GM23338 (cell line): Measurements from ENCODE around the gene MAPK7. TPM values are rescaled to one million over a fixed set of nuclear protein-coding genes. Genes with fewer than 3 reads are reported as not detected.

Source experiments
- ATAC-seq: fragments of 200-7000 bp; cut with Tn5 transposase; 3 replicates; pipeline ENCODE4 v1.9.1; 2020
- DNase-seq: peaks from one replicate; pipeline ENCODE4 v3.0.0-alpha.2; 2015; ENCODE audit warnings: low spot score
- H2AFZ ChIP-seq: fragments of 200-600 bp; sonication (generic); 2 replicates; pipeline ENCODE4 v1.8.0; 2016; ENCODE audit warnings: antibody characterized with exemption, mild to moderate bottlenecking, moderate library complexity
- H3F3A ChIP-seq: fragments of 200-600 bp; sonication (generic); replicated peaks from 2 replicates; pipeline ENCODE4 v1.8.0; 2017; ENCODE audit warnings: antibody characterized with exemption, mixed run types, low read depth
- H3K27ac ChIP-seq: fragments of 200-600 bp; sonication (generic); 2 replicates; pipeline ENCODE4 v1.6.1; 2016; ENCODE audit warnings: low read depth
- H3K27me3 ChIP-seq: fragments of 200-600 bp; sonication (generic); 2 replicates; pipeline ENCODE4 v1.8.0; 2016; ENCODE audit warnings: mild to moderate bottlenecking, mixed run types, moderate library complexity; ENCODE audit not compliant: insufficient read depth
- H3K36me3 ChIP-seq: fragments of 200-600 bp; sonication (generic); 2 replicates; pipeline ENCODE4 v1.8.0; 2016; ENCODE audit warnings: mild to moderate bottlenecking; ENCODE audit not compliant: insufficient read depth
- H3K4me1 ChIP-seq: fragments of 200-600 bp; sonication (generic); 2 replicates; pipeline ENCODE4 v1.8.0; 2016; ENCODE audit warnings: mild to moderate bottlenecking, moderate library complexity; ENCODE audit not compliant: insufficient read depth
- H3K4me2 ChIP-seq: fragments of 200-600 bp; sonication (generic); 2 replicates; pipeline ENCODE4 v1.7.1; 2017; ENCODE audit warnings: mixed run types
- H3K4me3 ChIP-seq: fragments of 200-600 bp; sonication (generic); 2 replicates; pipeline ENCODE4 v1.6.1; 2016; ENCODE audit warnings: mixed run types
- H3K79me2 ChIP-seq: fragments of 200-600 bp; sonication (generic); replicated peaks from 2 replicates; pipeline ENCODE4 v1.8.0; 2017; ENCODE audit warnings: mild to moderate bottlenecking; ENCODE audit not compliant: insufficient read depth
- H3K9me2 ChIP-seq: fragments of 200-600 bp; sonication (generic); 2 replicates; pipeline ENCODE4 v1.8.0; 2017; ENCODE audit not compliant: insufficient read depth
- H4K20me1 ChIP-seq: fragments of 200-600 bp; sonication (generic); replicated peaks from 2 replicates; pipeline ENCODE4 v1.8.0; 2017; ENCODE audit warnings: mild to moderate bottlenecking; ENCODE audit not compliant: insufficient read depth
- H3K27ac Mint-ChIP-seq: 2 replicates; pipeline ENCODE4 v1.8.0; 2020; ENCODE audit warnings: inconsistent platforms, mild to moderate bottlenecking, moderate library complexity, mixed read lengths
- H3K27me3 Mint-ChIP-seq: 3 replicates; pipeline ENCODE4 v1.8.0; 2022; ENCODE audit warnings: low read depth, mild to moderate bottlenecking, moderate library complexity, mixed read lengths, inconsistent platforms; ENCODE audit not compliant: insufficient read depth, poor library complexity
- H3K36me3 Mint-ChIP-seq: 3 replicates; pipeline ENCODE4 v1.8.0; 2021; ENCODE audit warnings: low read depth, mild to moderate bottlenecking, inconsistent platforms, moderate library complexity, mixed read lengths
- H3K4me1 Mint-ChIP-seq: 3 replicates; pipeline ENCODE4 v1.8.0; 2020; ENCODE audit warnings: mild to moderate bottlenecking, inconsistent platforms, mixed read lengths
- H3K4me3 Mint-ChIP-seq: 3 replicates; pipeline ENCODE4 v1.8.0; 2021; ENCODE audit warnings: moderate library complexity, mild to moderate bottlenecking, inconsistent platforms, mixed read lengths
- H3K9me3 Mint-ChIP-seq: 3 replicates; pipeline ENCODE4 v1.8.0; 2020; ENCODE audit warnings: moderate library complexity, mild to moderate bottlenecking, inconsistent platforms, mixed read lengths
- ETS1 ChIP-seq: IDR thresholded peaks from 2 replicates; pipeline ENCODE4 v1.6.1; 2016; ENCODE audit warnings: antibody characterized with exemption
- EZH2phosphoT487 ChIP-seq: fragments of 200-600 bp; sonication (generic); IDR thresholded peaks from one replicate; pipeline ENCODE4 v1.8.1; 2018; ENCODE audit warnings: antibody characterized with exemption; ENCODE audit not compliant: unreplicated experiment
- JUNB ChIP-seq: IDR thresholded peaks from one replicate; pipeline ENCODE4 v1.6.1; 2016; ENCODE audit warnings: antibody characterized with exemption; ENCODE audit not compliant: unreplicated experiment
- NANOG ChIP-seq: IDR thresholded peaks from 2 replicates; pipeline ENCODE4 v1.6.1; 2016; ENCODE audit warnings: antibody characterized with exemption, borderline replicate concordance
- POLR2AphosphoS5 ChIP-seq: IDR thresholded peaks from 2 replicates; pipeline ENCODE4 v1.6.1; 2016; ENCODE audit warnings: antibody characterized with exemption, low read depth
- STAT1 ChIP-seq: IDR thresholded peaks from one replicate; pipeline ENCODE4 v1.6.1; 2016; ENCODE audit warnings: antibody characterized with exemption; ENCODE audit not compliant: unreplicated experiment
- ZNF114 ChIP-seq: fragments of 250-450 bp; sonication (Bioruptor Pico); IDR thresholded peaks from 2 replicates; pipeline ENCODE4 v1.5.0; 2020; ENCODE audit warnings: mild to moderate bottlenecking, moderate library complexity
- ZNF462 ChIP-seq: fragments of 250-450 bp; sonication (Bioruptor Pico); IDR thresholded peaks from 2 replicates; pipeline ENCODE4 v1.5.0; 2020; ENCODE audit warnings: mild to moderate bottlenecking, moderate library complexity
- polyA plus RNA-seq: library from polyadenylated mRNA; unstranded; fragments of >200 nt; fragmentation: Nextera tagmentation; extraction: Ambion mirVana; gene quantifications from 2 replicates; pipeline ENCODE4 v1.2.1, GENCODE V29; 2016
- total RNA-seq: library from RNA; depleted of rRNA; stranded (reverse); fragments of >200 nt; shearing (Covaris generic); gene quantifications from 2 replicates; pipeline ENCODE4 v1.2.3, GENCODE V29; 2014

MAPK7 gene
- total and polyA plus RNA-seq, 2 experiments from 2014 or later: 15.5 to 53.1 TPM

- DNase-seq (peak; percentile 33), ATAC-seq (no peak)
- H3K4me3 ChIP-seq: no peak overlapping the region
- peaks cover 27% of the 10 kb centered on the region for H3K4me1 ChIP-seq
- no peak overlapping the region for H3K4me2 ChIP-seq
- TF ChIP-seq JUNB (no peak), EZH2phosphoT487 (no peak), ZNF114 (CRISPR knock-in tag) (no peak), ETS1 (no peak), STAT1 (no peak), NANOG (no peak), ZNF462 (no peak), POLR2AphosphoS5 (no peak)
- Mint-ChIP-seq H3K36me3 (peaks cover 5% of the 10 kb centered on the region; the same call in 2 of the 3 replicates), H3K27me3 (peaks cover 17% of the 10 kb centered on the region), H3K9me3 (no peaks in the 10 kb centered on the region), H3K27ac (peak overlapping the region; percentile 12; the same call in 1 of the 2 replicates), H3K4me1 (peaks cover 41% of the 10 kb centered on the region), H3K4me3 (no peak overlapping the region; the same call in 2 of the 3 replicates)
- no peaks in the 10 kb centered on the region; the same call in 1 of the 2 replicates for H3F3A ChIP-seq
- H3K27ac ChIP-seq: no peak overlapping the region; the same call in 1 of the 2 replicates
- H3K36me3 ChIP-seq: no peaks in the 10 kb centered on the region
- H3K27me3 ChIP-seq: no peaks in the 10 kb centered on the region
- no peaks in the 10 kb centered on the region for H3K79me2 ChIP-seq
- no peak overlapping the region for H2AFZ ChIP-seq
- H4K20me1 ChIP-seq: no peaks in the 10 kb centered on the region
- H3K9me2 ChIP-seq: no peaks in the 10 kb centered on the region
Observed at GRCh38 chr17:19341641-19342610, 36.4 kb upstream of the MAPK7 start.
